Stimulated activated CD8-positive, alpha-beta memory T cell treated with anti-CD3 and anti-CD28 coated beads, Interleukin-12 subunit alpha, Interleukin-12 subunit beta, amount 100 ng/mL, for 1 hour (primary cell): ENCODE results near the gene COPS9.

Source experiments
- DNase-seq: peaks from one replicate; pipeline ENCODE4 v3.0.0-alpha.2; 2020; ENCODE audit warnings: low read depth

The COPS9 gene

GRCh38 chr2:240134956-240135520 lies 1.1 kb downstream of the COPS9 start:
- DNase-seq, result no peak

GRCh38 chr2:240134466-240134865 lies 1.6 kb downstream of the COPS9 start:
- DNase-seq, result no peak

GRCh38 chr2:240133401-240133800 lies 2.7 kb downstream of the COPS9 start:
- no peak for DNase-seq

GRCh38 chr2:240132651-240132980 lies 3.5 kb downstream of the COPS9 start:
- DNase-seq, result no peak

GRCh38 chr2:240131941-240132650 lies 4.0 kb downstream of the COPS9 start:
- no peak for DNase-seq

- DNase-seq, result no peak
Observed at GRCh38 chr2:240131296-240131695, 4.8 kb downstream of the COPS9 start.

GRCh38 chr2:240130393-240131195 lies 5.5 kb downstream of the COPS9 start:
- DNase-seq, result no peak

DNA sequence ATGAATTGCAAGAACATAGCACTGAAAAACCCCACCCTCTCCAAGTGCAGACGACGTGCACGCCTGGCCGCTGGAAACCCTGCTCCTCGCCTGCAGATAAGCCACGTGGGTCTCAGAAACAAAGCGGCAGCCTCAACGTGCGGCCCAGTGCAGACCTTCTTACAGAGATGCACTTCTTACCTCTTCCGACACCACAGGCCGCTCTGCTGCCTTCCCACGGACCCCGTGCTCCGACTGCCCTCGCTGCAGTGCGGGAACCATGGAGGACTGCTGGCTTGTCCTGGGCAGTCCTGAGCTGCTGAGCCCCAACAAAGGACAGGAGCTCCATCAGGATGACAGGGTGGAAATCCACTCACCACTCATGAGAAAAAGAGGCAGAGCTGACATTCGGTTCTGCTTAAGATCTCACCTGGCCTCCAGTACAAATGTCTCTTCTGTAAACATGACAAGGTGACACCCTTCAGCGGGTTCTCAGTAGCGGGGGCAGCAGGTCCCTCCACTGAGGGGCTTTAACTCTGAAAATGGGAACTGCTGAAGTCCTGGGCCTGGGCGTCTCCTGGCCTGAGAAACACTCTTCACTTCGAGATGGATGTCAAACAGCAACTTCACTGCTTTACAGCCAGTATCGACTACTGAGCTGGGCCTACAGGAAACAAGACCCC lies 6.2 kb downstream of the COPS9 start:
- DNase-seq, result no peak

GRCh38 chr2:240129311-240129710 lies 6.8 kb downstream of the COPS9 start:
- DNase-seq, result no peak

DNA sequence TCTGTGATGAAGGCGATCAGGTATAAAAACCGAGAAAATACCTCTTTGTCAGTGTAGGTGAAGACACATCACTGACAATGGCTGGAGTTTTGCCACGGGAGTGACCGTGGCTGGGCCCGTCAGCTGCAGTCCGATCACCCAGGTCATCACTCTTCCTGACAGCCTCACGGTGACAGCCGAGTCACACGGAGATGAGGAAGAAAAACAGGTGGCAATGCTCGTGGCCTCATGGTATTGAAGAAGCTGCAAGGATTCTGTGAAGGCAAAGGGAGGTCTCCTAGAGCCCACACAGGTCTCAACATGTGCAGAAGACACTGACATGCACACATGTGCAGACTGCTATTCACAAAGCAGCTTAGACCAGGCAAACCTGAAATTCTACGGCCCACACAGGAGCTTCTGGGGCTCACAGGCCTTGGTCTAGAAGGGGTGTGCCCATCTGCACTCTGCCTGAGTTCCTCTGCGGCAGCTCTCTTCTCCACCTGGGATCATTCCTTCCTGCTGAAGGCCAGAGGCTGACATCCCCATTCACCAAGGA lies 7.4 kb downstream of the COPS9 start:
- DNase-seq, result no peak

- DNase-seq, result no peak
Observed at GRCh38 chr2:240127911-240128607, 8.0 kb downstream of the COPS9 start.

DNA sequence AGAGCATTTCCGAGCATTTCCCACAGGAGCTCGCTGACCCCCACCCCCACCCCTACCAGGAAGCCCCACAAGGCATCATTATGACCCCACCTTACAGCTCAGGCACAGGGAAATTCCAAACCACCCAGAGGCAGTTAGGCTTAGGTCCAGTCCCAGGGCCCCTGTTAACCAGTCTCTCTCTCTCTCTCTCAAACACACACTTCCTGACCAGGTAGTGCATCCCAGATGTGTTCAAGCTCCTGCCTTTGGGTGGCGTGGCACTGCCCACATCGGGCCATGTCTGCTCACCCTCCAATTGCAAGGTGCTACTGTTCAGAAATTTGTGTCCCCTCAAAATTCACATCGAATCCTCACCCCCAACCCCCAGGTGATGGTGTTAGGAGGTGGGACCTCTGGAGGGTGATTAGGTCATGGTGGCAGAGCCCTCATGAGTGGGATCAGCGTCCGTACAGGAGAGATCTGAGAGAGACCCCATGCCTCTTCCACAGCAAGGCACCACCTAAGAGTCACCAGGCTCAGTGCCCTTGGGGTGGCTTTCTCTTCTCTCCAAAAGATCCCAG lies 8.8 kb downstream of the COPS9 start:
- no peak for DNase-seq

DNA sequence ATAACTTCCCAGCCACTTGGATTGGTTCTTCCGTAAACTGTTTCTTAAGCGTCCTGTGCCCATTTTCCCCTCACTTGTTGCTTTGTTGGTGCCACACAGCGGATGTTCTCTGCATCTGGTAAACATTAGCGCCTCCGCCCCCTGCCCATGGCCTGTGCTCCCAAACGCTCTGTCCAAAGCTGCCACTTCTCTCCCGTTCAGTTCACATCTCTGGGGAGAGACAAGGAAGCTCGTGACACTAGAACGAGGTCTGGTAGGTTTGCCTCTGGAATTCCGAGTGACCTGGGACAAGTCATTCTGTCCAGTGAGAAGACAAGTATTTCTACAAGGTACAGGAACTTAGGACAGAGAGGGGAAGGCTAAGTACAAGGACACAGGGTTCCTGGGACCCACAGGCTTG lies 9.4 kb downstream of the COPS9 start:
- DNase-seq, result no peak

- no peak for DNase-seq
Observed at GRCh38 chr2:240125742-240126141, 10.4 kb downstream of the COPS9 start.

- DNase-seq, result no peak
Observed at GRCh38 chr2:240124651-240125030, 11.5 kb downstream of the COPS9 start.

GRCh38 chr2:240123821-240124650 lies 12.1 kb downstream of the COPS9 start:
- DNase-seq, result no peak

DNA sequence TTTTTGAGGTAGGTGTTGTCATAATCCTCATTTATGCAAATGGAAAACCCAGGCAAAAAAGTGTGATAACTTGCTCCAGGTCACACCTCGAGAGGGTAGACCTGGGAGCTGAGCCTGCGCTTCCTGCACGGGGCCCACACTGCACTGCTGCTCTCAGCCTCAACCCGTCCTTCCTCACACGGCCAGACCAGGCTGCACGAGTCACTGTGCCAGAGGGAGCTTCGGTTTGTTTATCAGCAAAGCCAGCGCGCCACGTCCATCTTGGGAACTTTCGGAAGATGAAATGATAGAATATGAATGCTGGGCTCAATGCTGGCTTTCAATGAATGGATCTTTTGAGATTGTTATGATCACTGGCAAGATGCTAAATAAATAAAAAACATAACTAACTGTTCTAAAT lies 14.4 kb downstream of the COPS9 start:
- DNase-seq, result no peak

DNA sequence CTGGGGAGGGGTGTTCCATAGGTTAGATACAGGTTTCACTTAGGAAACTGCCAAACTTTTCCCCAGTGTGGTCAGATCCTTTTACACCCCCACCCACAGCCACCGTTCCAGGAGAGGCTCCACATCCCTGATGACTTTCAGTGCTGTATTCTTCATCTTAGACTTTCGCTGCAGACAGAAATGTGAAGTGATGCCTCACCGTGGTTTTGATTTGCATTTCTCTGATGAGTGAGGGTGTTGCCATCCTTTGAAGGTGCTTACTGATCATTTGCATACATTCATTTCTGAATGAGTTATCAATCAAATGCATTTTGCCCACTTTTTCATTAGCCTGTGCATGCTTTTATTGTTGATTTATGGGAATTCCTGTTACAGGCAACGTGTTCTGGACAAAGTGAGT lies 14.9 kb downstream of the COPS9 start:
- DNase-seq, result no peak

GRCh38 chr2:240114233-240114632 lies 21.9 kb downstream of the COPS9 start:
- DNase-seq, result no peak

- no peak for DNase-seq
Observed at GRCh38 chr2:240112914-240113690, 23.0 kb downstream of the COPS9 start.
